GM23338 (cell line): Measurements from ENCODE around the gene LEMD2. TPM values are rescaled to one million over a fixed set of nuclear protein-coding genes. Genes with fewer than 3 reads are reported as not detected.

ENCODE experiments used
- ATAC-seq: fragments of 200-7000 bp; cut with Tn5 transposase; 3 replicates; pipeline ENCODE4 v1.9.1; 2020
- DNase-seq: peaks from one replicate; pipeline ENCODE4 v3.0.0-alpha.2; 2015; ENCODE audit warnings: low spot score
- H2AFZ ChIP-seq: fragments of 200-600 bp; sonication (generic); 2 replicates; pipeline ENCODE4 v1.8.0; 2016; ENCODE audit warnings: antibody characterized with exemption, mild to moderate bottlenecking, moderate library complexity
- H3F3A ChIP-seq: fragments of 200-600 bp; sonication (generic); replicated peaks from 2 replicates; pipeline ENCODE4 v1.8.0; 2017; ENCODE audit warnings: antibody characterized with exemption, mixed run types, low read depth
- H3K27ac ChIP-seq: fragments of 200-600 bp; sonication (generic); 2 replicates; pipeline ENCODE4 v1.6.1; 2016; ENCODE audit warnings: low read depth
- H3K27me3 ChIP-seq: fragments of 200-600 bp; sonication (generic); 2 replicates; pipeline ENCODE4 v1.8.0; 2016; ENCODE audit warnings: mild to moderate bottlenecking, mixed run types, moderate library complexity; ENCODE audit not compliant: insufficient read depth
- H3K36me3 ChIP-seq: fragments of 200-600 bp; sonication (generic); 2 replicates; pipeline ENCODE4 v1.8.0; 2016; ENCODE audit warnings: mild to moderate bottlenecking; ENCODE audit not compliant: insufficient read depth
- H3K4me1 ChIP-seq: fragments of 200-600 bp; sonication (generic); 2 replicates; pipeline ENCODE4 v1.8.0; 2016; ENCODE audit warnings: mild to moderate bottlenecking, moderate library complexity; ENCODE audit not compliant: insufficient read depth
- H3K4me2 ChIP-seq: fragments of 200-600 bp; sonication (generic); 2 replicates; pipeline ENCODE4 v1.7.1; 2017; ENCODE audit warnings: mixed run types
- H3K4me3 ChIP-seq: fragments of 200-600 bp; sonication (generic); 2 replicates; pipeline ENCODE4 v1.6.1; 2016; ENCODE audit warnings: mixed run types
- H3K79me2 ChIP-seq: fragments of 200-600 bp; sonication (generic); replicated peaks from 2 replicates; pipeline ENCODE4 v1.8.0; 2017; ENCODE audit warnings: mild to moderate bottlenecking; ENCODE audit not compliant: insufficient read depth
- H3K9me2 ChIP-seq: fragments of 200-600 bp; sonication (generic); 2 replicates; pipeline ENCODE4 v1.8.0; 2017; ENCODE audit not compliant: insufficient read depth
- H4K20me1 ChIP-seq: fragments of 200-600 bp; sonication (generic); replicated peaks from 2 replicates; pipeline ENCODE4 v1.8.0; 2017; ENCODE audit warnings: mild to moderate bottlenecking; ENCODE audit not compliant: insufficient read depth
- H3K27ac Mint-ChIP-seq: 2 replicates; pipeline ENCODE4 v1.8.0; 2020; ENCODE audit warnings: inconsistent platforms, mild to moderate bottlenecking, moderate library complexity, mixed read lengths
- H3K27me3 Mint-ChIP-seq: 3 replicates; pipeline ENCODE4 v1.8.0; 2022; ENCODE audit warnings: low read depth, mild to moderate bottlenecking, moderate library complexity, mixed read lengths, inconsistent platforms; ENCODE audit not compliant: insufficient read depth, poor library complexity
- H3K36me3 Mint-ChIP-seq: 3 replicates; pipeline ENCODE4 v1.8.0; 2021; ENCODE audit warnings: low read depth, mild to moderate bottlenecking, inconsistent platforms, moderate library complexity, mixed read lengths
- H3K4me1 Mint-ChIP-seq: 3 replicates; pipeline ENCODE4 v1.8.0; 2020; ENCODE audit warnings: mild to moderate bottlenecking, inconsistent platforms, mixed read lengths
- H3K4me3 Mint-ChIP-seq: 3 replicates; pipeline ENCODE4 v1.8.0; 2021; ENCODE audit warnings: moderate library complexity, mild to moderate bottlenecking, inconsistent platforms, mixed read lengths
- H3K9me3 Mint-ChIP-seq: 3 replicates; pipeline ENCODE4 v1.8.0; 2020; ENCODE audit warnings: moderate library complexity, mild to moderate bottlenecking, inconsistent platforms, mixed read lengths
- EZH2phosphoT487 ChIP-seq: fragments of 200-600 bp; sonication (generic); IDR thresholded peaks from one replicate; pipeline ENCODE4 v1.8.1; 2018; ENCODE audit warnings: antibody characterized with exemption; ENCODE audit not compliant: unreplicated experiment
- POLR2AphosphoS5 ChIP-seq: IDR thresholded peaks from 2 replicates; pipeline ENCODE4 v1.6.1; 2016; ENCODE audit warnings: antibody characterized with exemption, low read depth
- STAT1 ChIP-seq: IDR thresholded peaks from one replicate; pipeline ENCODE4 v1.6.1; 2016; ENCODE audit warnings: antibody characterized with exemption; ENCODE audit not compliant: unreplicated experiment
- polyA plus RNA-seq: library from polyadenylated mRNA; unstranded; fragments of >200 nt; fragmentation: Nextera tagmentation; extraction: Ambion mirVana; gene quantifications from 2 replicates; pipeline ENCODE4 v1.2.1, GENCODE V29; 2016
- total RNA-seq: library from RNA; depleted of rRNA; stranded (reverse); fragments of >200 nt; shearing (Covaris generic); gene quantifications from 2 replicates; pipeline ENCODE4 v1.2.3, GENCODE V29; 2014
- TF ChIP-seq, protein P1 (sequence below): fragments of 250-450 bp; sonication (Bioruptor Pico); IDR thresholded peaks from 2 replicates; pipeline ENCODE4 v1.5.0; 2020; ENCODE audit warnings: mild to moderate bottlenecking, moderate library complexity
- TF ChIP-seq, protein P2 (sequence below), 2 experiments: fragments of 200-600 bp in 1 of 2; sonication (generic) in 1 of 2; conservative IDR thresholded peaks; 2 replicates each; pipeline versions ENCODE4 v1.5.1 to v1.6.1; 2016 to 2017; ENCODE audit warnings: antibody characterized with exemption in 2 of 2, low read depth in 2 of 2, mild to moderate bottlenecking in 2 of 2, moderate library complexity in 1 of 2

The LEMD2 gene
- total and polyA plus RNA-seq, 2 experiments from 2014 or later: 28.6 to 64.7 TPM

DNA sequence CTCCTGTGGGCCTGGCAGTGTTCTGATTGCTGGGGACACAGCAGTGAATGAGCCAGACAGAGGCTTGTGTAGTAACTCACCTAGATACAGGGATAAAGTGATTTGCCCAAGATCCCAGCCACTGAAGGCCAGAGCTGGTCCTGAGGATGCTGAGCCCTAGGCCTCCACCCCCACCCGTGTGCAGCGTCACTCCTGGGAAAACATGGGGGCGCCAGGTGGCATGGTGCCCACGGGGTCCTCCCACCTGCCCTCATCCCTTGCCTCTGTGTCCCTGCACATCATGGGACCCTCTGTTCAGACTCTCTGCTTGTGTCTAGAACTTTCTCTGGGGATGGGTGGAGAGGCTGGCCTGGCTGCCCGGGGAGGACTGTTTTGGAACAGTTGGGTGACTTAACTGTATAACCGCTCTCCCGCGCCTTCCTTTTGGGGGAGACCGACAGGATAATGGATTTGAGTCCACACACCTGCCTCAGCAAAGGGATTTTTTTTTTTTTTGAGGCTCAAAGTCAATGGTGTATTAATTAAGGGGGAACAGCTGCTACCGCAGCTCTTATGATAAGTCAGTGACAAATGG, 19.6 kb downstream of the LEMD2 start:
- no peak for ATAC-seq
- H3K4me2 ChIP-seq: no peak overlapping the region; the same call in 1 of the 2 replicates
- TF ChIP-seq STAT1: no peak
- TF ChIP-seq, protein P1, sequence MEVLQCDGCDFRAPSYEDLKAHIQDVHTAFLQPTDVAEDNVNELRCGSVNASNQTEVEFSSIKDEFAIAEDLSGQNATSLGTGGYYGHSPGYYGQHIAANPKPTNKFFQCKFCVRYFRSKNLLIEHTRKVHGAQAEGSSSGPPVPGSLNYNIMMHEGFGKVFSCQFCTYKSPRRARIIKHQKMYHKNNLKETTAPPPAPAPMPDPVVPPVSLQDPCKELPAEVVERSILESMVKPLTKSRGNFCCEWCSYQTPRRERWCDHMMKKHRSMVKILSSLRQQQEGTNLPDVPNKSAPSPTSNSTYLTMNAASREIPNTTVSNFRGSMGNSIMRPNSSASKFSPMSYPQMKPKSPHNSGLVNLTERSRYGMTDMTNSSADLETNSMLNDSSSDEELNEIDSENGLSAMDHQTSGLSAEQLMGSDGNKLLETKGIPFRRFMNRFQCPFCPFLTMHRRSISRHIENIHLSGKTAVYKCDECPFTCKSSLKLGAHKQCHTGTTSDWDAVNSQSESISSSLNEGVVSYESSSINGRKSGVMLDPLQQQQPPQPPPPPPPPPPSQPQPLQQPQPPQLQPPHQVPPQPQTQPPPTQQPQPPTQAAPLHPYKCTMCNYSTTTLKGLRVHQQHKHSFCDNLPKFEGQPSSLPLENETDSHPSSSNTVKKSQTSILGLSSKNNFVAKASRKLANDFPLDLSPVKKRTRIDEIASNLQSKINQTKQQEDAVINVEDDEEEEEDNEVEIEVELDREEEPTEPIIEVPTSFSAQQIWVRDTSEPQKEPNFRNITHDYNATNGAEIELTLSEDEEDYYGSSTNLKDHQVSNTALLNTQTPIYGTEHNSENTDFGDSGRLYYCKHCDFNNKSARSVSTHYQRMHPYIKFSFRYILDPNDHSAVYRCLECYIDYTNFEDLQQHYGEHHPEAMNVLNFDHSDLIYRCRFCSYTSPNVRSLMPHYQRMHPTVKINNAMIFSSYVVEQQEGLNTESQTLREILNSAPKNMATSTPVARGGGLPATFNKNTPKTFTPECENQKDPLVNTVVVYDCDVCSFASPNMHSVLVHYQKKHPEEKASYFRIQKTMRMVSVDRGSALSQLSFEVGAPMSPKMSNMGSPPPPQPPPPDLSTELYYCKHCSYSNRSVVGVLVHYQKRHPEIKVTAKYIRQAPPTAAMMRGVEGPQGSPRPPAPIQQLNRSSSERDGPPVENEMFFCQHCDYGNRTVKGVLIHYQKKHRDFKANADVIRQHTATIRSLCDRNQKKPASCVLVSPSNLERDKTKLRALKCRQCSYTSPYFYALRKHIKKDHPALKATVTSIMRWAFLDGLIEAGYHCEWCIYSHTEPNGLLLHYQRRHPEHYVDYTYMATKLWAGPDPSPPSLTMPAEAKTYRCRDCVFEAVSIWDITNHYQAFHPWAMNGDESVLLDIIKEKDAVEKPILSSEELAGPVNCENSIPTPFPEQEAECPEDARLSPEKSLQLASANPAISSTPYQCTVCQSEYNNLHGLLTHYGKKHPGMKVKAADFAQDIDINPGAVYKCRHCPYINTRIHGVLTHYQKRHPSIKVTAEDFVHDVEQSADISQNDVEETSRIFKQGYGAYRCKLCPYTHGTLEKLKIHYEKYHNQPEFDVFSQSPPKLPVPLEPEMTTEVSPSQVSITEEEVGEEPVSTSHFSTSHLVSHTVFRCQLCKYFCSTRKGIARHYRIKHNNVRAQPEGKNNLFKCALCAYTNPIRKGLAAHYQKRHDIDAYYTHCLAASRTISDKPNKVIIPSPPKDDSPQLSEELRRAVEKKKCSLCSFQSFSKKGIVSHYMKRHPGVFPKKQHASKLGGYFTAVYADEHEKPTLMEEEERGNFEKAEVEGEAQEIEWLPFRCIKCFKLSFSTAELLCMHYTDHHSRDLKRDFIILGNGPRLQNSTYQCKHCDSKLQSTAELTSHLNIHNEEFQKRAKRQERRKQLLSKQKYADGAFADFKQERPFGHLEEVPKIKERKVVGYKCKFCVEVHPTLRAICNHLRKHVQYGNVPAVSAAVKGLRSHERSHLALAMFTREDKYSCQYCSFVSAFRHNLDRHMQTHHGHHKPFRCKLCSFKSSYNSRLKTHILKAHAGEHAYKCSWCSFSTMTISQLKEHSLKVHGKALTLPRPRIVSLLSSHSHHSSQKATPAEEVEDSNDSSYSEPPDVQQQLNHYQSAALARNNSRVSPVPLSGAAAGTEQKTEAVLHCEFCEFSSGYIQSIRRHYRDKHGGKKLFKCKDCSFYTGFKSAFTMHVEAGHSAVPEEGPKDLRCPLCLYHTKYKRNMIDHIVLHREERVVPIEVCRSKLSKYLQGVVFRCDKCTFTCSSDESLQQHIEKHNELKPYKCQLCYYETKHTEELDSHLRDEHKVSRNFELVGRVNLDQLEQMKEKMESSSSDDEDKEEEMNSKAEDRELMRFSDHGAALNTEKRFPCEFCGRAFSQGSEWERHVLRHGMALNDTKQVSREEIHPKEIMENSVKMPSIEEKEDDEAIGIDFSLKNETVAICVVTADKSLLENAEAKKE: no peak
- TF ChIP-seq POLR2AphosphoS5: no peak
- no peaks in the 10 kb centered on the region for H3K27me3 ChIP-seq
- H3K9me3 Mint-ChIP-seq: no peaks in the 10 kb centered on the region
- DNase-seq: no peak
- no peak overlapping the region; the same call in 1 of the 2 replicates for H3K27ac Mint-ChIP-seq
- H3K9me2 ChIP-seq: no peaks in the 10 kb centered on the region
- no peaks in the 10 kb centered on the region; the same call in 1 of the 2 replicates for H3K36me3 ChIP-seq
- peaks cover 18% of the 10 kb centered on the region for H3F3A ChIP-seq
- peaks cover 22% of the 10 kb centered on the region for H3K27me3 Mint-ChIP-seq
- peaks cover 32% of the 10 kb centered on the region for H3K4me1 ChIP-seq
- no peak overlapping the region for H3K4me3 Mint-ChIP-seq
- H3K79me2 ChIP-seq: no peaks in the 10 kb centered on the region
- H3K4me3 ChIP-seq: no peak overlapping the region
- 0 out of 2 replicates have a peak, but pooled peaks cover 3% of the 10 kb centered on the region for H4K20me1 ChIP-seq
- H3K4me1 Mint-ChIP-seq: peaks cover 40% of the 10 kb centered on the region
- H3K36me3 Mint-ChIP-seq: peaks cover 15% of the 10 kb centered on the region
- H3K27ac ChIP-seq: no peak overlapping the region
- H2AFZ ChIP-seq: no peak overlapping the region

DNA sequence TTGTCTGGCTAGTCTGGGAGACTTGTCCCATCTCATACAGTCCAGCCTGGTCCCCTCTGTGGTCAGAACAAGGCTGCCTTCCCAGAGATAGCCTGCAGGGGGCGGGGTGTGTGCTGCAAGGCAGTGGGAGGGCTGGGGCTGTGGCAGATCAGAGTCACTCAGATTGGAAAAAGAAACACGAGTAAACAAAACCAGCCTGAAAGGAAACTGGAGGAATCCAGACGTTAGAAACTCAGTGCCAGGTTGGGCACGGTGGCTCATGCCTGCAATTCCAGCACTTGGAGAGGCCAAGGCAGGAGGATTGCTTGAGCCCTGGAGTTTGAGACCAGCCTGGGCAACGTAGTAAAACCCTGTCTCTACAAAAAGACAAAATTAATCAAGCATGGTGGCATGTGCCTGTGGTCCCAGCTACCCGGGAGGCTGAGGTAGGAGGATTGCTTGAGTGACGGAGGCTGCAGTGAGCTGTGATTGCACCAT, 20.2 kb downstream of the LEMD2 start:
- Histone ChIP-seq H3K4me1 (peaks cover 32% of the 10 kb centered on the region), H2AFZ (peak overlapping the region; percentile 72), H3K79me2 (no peaks in the 10 kb centered on the region), H3K4me3 (no peak overlapping the region), H3K4me2 (no peak overlapping the region), H3K9me2 (no peaks in the 10 kb centered on the region), H3F3A (peaks cover 18% of the 10 kb centered on the region), H3K36me3 (no peaks in the 10 kb centered on the region; the same call in 1 of the 2 replicates), H3K27me3 (no peaks in the 10 kb centered on the region), H3K27ac (no peak overlapping the region), H4K20me1 (0 out of 2 replicates have a peak, but pooled peaks cover 3% of the 10 kb centered on the region)
- Mint-ChIP-seq H3K4me1 (peaks cover 40% of the 10 kb centered on the region), H3K27ac (no peak overlapping the region), H3K9me3 (no peaks in the 10 kb centered on the region), H3K27me3 (peaks cover 22% of the 10 kb centered on the region), H3K4me3 (no peak overlapping the region), H3K36me3 (peaks cover 14% of the 10 kb centered on the region)
- ATAC-seq (peak; percentile 56), DNase-seq (peak; percentile 89)
- TF ChIP-seq, protein P2, sequence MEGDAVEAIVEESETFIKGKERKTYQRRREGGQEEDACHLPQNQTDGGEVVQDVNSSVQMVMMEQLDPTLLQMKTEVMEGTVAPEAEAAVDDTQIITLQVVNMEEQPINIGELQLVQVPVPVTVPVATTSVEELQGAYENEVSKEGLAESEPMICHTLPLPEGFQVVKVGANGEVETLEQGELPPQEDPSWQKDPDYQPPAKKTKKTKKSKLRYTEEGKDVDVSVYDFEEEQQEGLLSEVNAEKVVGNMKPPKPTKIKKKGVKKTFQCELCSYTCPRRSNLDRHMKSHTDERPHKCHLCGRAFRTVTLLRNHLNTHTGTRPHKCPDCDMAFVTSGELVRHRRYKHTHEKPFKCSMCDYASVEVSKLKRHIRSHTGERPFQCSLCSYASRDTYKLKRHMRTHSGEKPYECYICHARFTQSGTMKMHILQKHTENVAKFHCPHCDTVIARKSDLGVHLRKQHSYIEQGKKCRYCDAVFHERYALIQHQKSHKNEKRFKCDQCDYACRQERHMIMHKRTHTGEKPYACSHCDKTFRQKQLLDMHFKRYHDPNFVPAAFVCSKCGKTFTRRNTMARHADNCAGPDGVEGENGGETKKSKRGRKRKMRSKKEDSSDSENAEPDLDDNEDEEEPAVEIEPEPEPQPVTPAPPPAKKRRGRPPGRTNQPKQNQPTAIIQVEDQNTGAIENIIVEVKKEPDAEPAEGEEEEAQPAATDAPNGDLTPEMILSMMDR (conservative IDR thresholded peaks at IDR 0.05; ENCODE audit: low read depth in 2 of 2): peak; percentile 83 to 87
- no peak for TF ChIP-seq EZH2phosphoT487
